K562 (cell line): ENCODE results near the gene GRK4. TPM values are rescaled to one million over a fixed set of nuclear protein-coding genes. Genes with fewer than 3 reads are reported as not detected.

Experiments
- ATAC-seq: fragments of 200-7000 bp; cut with Tn5 transposase; 3 replicates; pipeline ENCODE4 v1.9.1; 2020; ENCODE audit warnings: moderate library complexity
- BruUV-seq: library from RNA; stranded (reverse); fragments of 400-500 nt; replicated peaks from 2 replicates; lab custom pipeline; 2021; lab: Mats Ljungman, UMichigan
- CTCF ChIA-PET: fragments of 300-600 bp; formaldehyde crosslinking; extraction: SDS; loops from one replicate; lab custom pipeline; 2021; ENCODE audit warnings: low intra/inter-chr PET ratio; lab: Yijun Ruan, JAX
- POLR2A ChIA-PET: fragments of 300-600, 350-650 bp; sonication (Branson Sonifier 250); formaldehyde crosslinking; extraction: SDS; loops from one replicate; lab custom pipeline; 2021; ENCODE audit warnings: antibody characterized with exemption, inconsistent platforms; lab: Yijun Ruan, JAX
- DNase-seq, 4 experiments: peaks; one replicate each; pipeline versions ENCODE4 v3.0.0 to v3.0.0-alpha.2; 2011 to 2018; ENCODE audit warnings: low spot score in 3 of 4, mixed read lengths in 3 of 4; ENCODE audit errors: extremely low read depth in 1 of 4
- FAIRE-seq: peaks from 2 replicates; lab custom pipeline; 2011; peaks lifted over from hg19 to GRCh38; lab: Jason Lieb, UNC
- H2AFZ ChIP-seq: 2 replicates; pipeline ENCODE4 v1.6.0; 2011; ENCODE audit warnings: low read depth, low read length, control low read depth, inconsistent platforms
- H3K27ac ChIP-seq: fragments of 200-600 bp; 3 replicates; pipeline ENCODE4 v1.8.0; 2011; ENCODE audit warnings: low read depth, mild to moderate bottlenecking, control low read depth, inconsistent platforms, low read length, moderate library complexity, mixed read lengths; ENCODE audit errors: extremely low read depth
- H3K27me3 ChIP-seq, 2 experiments: fragments of 300-600 bp in 1 of 2; 2 replicates in 1 of 2; 3 replicates in 1 of 2; pipeline versions ENCODE4 v1.6.0 to v1.8.0; 2011; ENCODE audit warnings: inconsistent platforms in 2 of 2, low read length in 2 of 2, mild to moderate bottlenecking in 1 of 2, mixed read lengths in 1 of 2, moderate library complexity in 1 of 2; ENCODE audit not compliant: control insufficient read depth in 2 of 2, insufficient read depth in 2 of 2
- H3K36me3 ChIP-seq: fragments of 300-600 bp; 3 replicates; pipeline ENCODE4 v1.8.0; 2011; ENCODE audit warnings: mild to moderate bottlenecking, low read length, inconsistent platforms; ENCODE audit not compliant: control insufficient read depth, insufficient read depth
- H3K4me1 ChIP-seq, 2 experiments: fragments of 200-600 bp in 1 of 2; replicated peaks in 1 of 2; 2 replicates in 1 of 2; 3 replicates in 1 of 2; pipeline versions ENCODE4 v1.5.1 to v1.8.0; 2011; ENCODE audit warnings: inconsistent platforms in 2 of 2, low read length in 2 of 2, mild to moderate bottlenecking in 1 of 2, mixed read lengths in 1 of 2, moderate library complexity in 1 of 2; ENCODE audit not compliant: control insufficient read depth in 2 of 2, insufficient read depth in 2 of 2
- H3K4me2 ChIP-seq: 2 replicates; pipeline ENCODE4 v1.6.1; 2011; ENCODE audit warnings: low read length, control low read depth, inconsistent platforms, mixed read lengths; ENCODE audit not compliant: insufficient read depth
- H3K4me3 ChIP-seq: fragments of 200-600 bp; sonication (generic), shearing (Covaris generic); 2 replicates; pipeline ENCODE4 v1.5.1; 2016; ENCODE audit warnings: control low read depth, inconsistent platforms
- H3K79me2 ChIP-seq: fragments of 200-600 bp; 3 replicates; pipeline ENCODE4 v1.8.0; 2011; ENCODE audit warnings: low read length, inconsistent platforms; ENCODE audit not compliant: control insufficient read depth, insufficient read depth
- H3K9ac ChIP-seq, 2 experiments: 2 replicates each; pipeline versions ENCODE4 v1.6.0 to v1.6.1; 2011; ENCODE audit warnings: low read depth in 2 of 2, low read length in 2 of 2, control low read depth in 1 of 2, inconsistent platforms in 1 of 2, mild to moderate bottlenecking in 1 of 2, mixed read lengths in 1 of 2; ENCODE audit not compliant: insufficient read depth in 1 of 2
- H3K9me1 ChIP-seq: one replicate; pipeline ENCODE4 v1.6.0; 2011; ENCODE audit warnings: inconsistent platforms, mild to moderate bottlenecking, low read length, moderate library complexity; ENCODE audit not compliant: control insufficient read depth, insufficient read depth
- H3K9me3 ChIP-seq: replicated peaks from 2 replicates; pipeline ENCODE4 v1.5.1; 2011; ENCODE audit warnings: low read depth, low read length, inconsistent platforms; ENCODE audit not compliant: control insufficient read depth, insufficient read depth
- H4K20me1 ChIP-seq: replicated peaks from 2 replicates; pipeline ENCODE4 v1.6.1; 2011; ENCODE audit warnings: low read length, inconsistent platforms, mixed read lengths; ENCODE audit not compliant: control insufficient read depth, insufficient read depth
- ARNT ChIP-seq, 2 experiments: fragments of 450-650 bp; IDR thresholded peaks; 2 replicates each; pipeline ENCODE4 v1.6.1; 2016; ENCODE audit warnings: mild to moderate bottlenecking in 1 of 2
- LEF1 ChIP-seq: fragments of 450-650 bp; IDR thresholded peaks from 2 replicates; pipeline ENCODE4 v1.6.1; 2016; ENCODE audit warnings: mild to moderate bottlenecking
- MTF1 ChIP-seq: fragments of 250-450 bp; sonication (Bioruptor Pico); IDR thresholded peaks from 2 replicates; pipeline ENCODE4 v1.9.0; 2021; ENCODE audit warnings: moderate library complexity, mild to moderate bottlenecking, inconsistent platforms, borderline replicate concordance
- POLR2A ChIP-seq: fragments of 450-650 bp; conservative IDR thresholded peaks from 2 replicates; pipeline ENCODE4 v1.6.1; 2016
- POLR2G ChIP-seq: fragments of 200-400 bp; formaldehyde crosslinking; IDR thresholded peaks from 2 replicates; pipeline ENCODE4 v1.6.1; 2017; ENCODE audit warnings: low read depth, mild to moderate bottlenecking, antibody characterized with exemption, low read length, moderate library complexity
- RBFOX2 ChIP-seq: fragments of 200-400 bp; formaldehyde crosslinking; IDR thresholded peaks from 2 replicates; pipeline ENCODE4 v1.6.1; 2017; ENCODE audit warnings: low read depth, mild to moderate bottlenecking, low read length, moderate library complexity
- RERE ChIP-seq: sonication (generic); formaldehyde crosslinking; IDR thresholded peaks from 2 replicates; pipeline ENCODE4 v1.8.0; 2023; ENCODE audit warnings: missing genetic modification reagents, mild to moderate bottlenecking, borderline replicate concordance
- SRSF7 ChIP-seq: fragments of 200-400 bp; formaldehyde crosslinking; optimal IDR thresholded peaks from 2 replicates; pipeline ENCODE3; 2017; ENCODE audit warnings: mild to moderate bottlenecking, low read depth, low read length
- ZNF740 ChIP-seq, 3 experiments: fragments of 200-800 bp in 1 of 3; sonication (Bioruptor generic) in 1 of 3; sonication (generic) in 1 of 3; formaldehyde crosslinking in 1 of 3; IDR thresholded peaks; 2 replicates each; pipeline versions ENCODE4 v1.6.1 to v1.8.0; 2016 to 2022; ENCODE audit warnings: mild to moderate bottlenecking in 2 of 3, missing compliant biosample characterization in 2 of 3, missing genetic modification characterization in 2 of 3, missing genetic modification reagents in 1 of 3
- WGBS: fragments of 100-300 bp; shearing (Covaris generic); methylation state at CpG from one replicate; pipeline ENCODE4 v1.1.6; 2016; ENCODE audit warnings: low coverage, mixed read lengths; ENCODE audit not compliant: insufficient coverage; ENCODE audit errors: missing lambda C conversion rate; 5-methylcytosine and 5-hydroxymethylcytosine counted together
- in situ Hi-C: fragments of 300-500 bp; cut with MboI; formaldehyde crosslinking; loops from 4 replicates; pipeline ENCODE4 v1.15.0; 2018; ENCODE audit warnings: inconsistent platforms, mixed read lengths
- intact Hi-C: fragments of 100-400 bp; cut with micrococcal nuclease; formaldehyde crosslinking; loops from 2 replicates; pipeline ENCODE4 v1.14.2; 2022
- polyA plus RNA-seq, 8 experiments: library from polyadenylated mRNA; depleted of rRNA in 4 of 8; stranded (reverse) in 5 of 8; unstranded in 3 of 8; fragments of >200 nt; fragmentation: Nextera tagmentation in 2 of 8; fragmentation: Illumina TruSeq in 1 of 8; extraction: Ambion mirVana in 2 of 8; extraction: Trizol in 1 of 8; gene quantifications; 2 replicates each; pipeline versions ENCODE4 v1.2.1 to v1.2.3, GENCODE V29; 2011 to 2014; ENCODE audit warnings: inconsistent platforms in 1 of 8, missing spikeins in 1 of 8
- total RNA-seq, 7 experiments: library from RNA; depleted of rRNA in 6 of 7; stranded (reverse); fragments of >200 nt in 6 of 7; fragmentation: Illumina TruSeq in 2 of 7; extraction: Trizol in 2 of 7; gene quantifications; 2 replicates each; pipeline versions ENCODE4 v1.2.1 to v1.2.3, GENCODE V29; 2011 to 2021; ENCODE audit warnings: low replicate concordance in 1 of 7

GRK4 gene
- total and polyA plus RNA-seq, 9 of the 15 experiments (the other 6 are each of a cell fraction or from before 2014, with no cell fraction given): 1.1 to 4.8 (median 2.6) TPM

- H3K27me3 ChIP-seq: no peaks in the 10 kb centered on the region
- FAIRE-seq: no peak
- ATAC-seq: no peak
- no peak overlapping the region for H3K4me3 ChIP-seq
- H3K27ac ChIP-seq: no peak overlapping the region
- in situ Hi-C loops: no loop called here
- peak overlapping the region in 1 of 2 experiments; percentile 37; a peak in 1 of 4 replicates for H3K9ac ChIP-seq
- WGBS: 92% methylated on average over 26 of the region's 30 CpGs
- no peak for DNase-seq
- peaks cover 16% of the 10 kb centered on the region; the same call in 2 of the 3 replicates for H3K79me2 ChIP-seq
- TF ChIP-seq MTF1 (CRISPR knock-in tag): no peak
- no peak for TF ChIP-seq ARNT (IDR thresholded peaks at IDR 0.05)
- TF ChIP-seq RERE (CRISPR knock-in tag): no peak
- TF ChIP-seq POLR2G: peak; percentile 59
- TF ChIP-seq POLR2A: peak; percentile 33; the same call in 1 of the 2 replicates
- TF ChIP-seq SRSF7: no peak
- no peak for TF ChIP-seq LEF1
- 0 out of 2 replicates have a peak, but pooled peaks have one; percentile 43 for TF ChIP-seq ZNF740 (CRISPR knock-in tag; IDR thresholded peaks at IDR 0.05)
- TF ChIP-seq ZNF740 (tag; IDR thresholded peaks at IDR 0.05): no peak
- peak; percentile 52; the same call in 1 of the 2 replicates for TF ChIP-seq RBFOX2
- no peaks in the 10 kb centered on the region for H3K9me3 ChIP-seq
- no TSS peak for BruUV-seq
- intact Hi-C loops: no loop called here
- H4K20me1 ChIP-seq: peaks cover 17% of the 10 kb centered on the region; the same call in 1 of the 2 replicates
- peaks cover 79% of the 10 kb centered on the region for H3K36me3 ChIP-seq
- CTCF ChIA-PET: no interaction called here
- POLR2A ChIA-PET: interaction anchor here (0.6 kb wide), 1 partner anchor 10 kb away, joined by 3 read pairs; no protein-coding TSS in a partner anchor
- no peak overlapping the region for H2AFZ ChIP-seq
- peaks cover 17 to 39% of the 10 kb centered on the region in 2 experiments; a peak in 4 of 5 replicates for H3K4me1 ChIP-seq
- no peaks in the 10 kb centered on the region for H3K9me1 ChIP-seq
- no peak overlapping the region for H3K4me2 ChIP-seq
These were observed 23.8 kb upstream of the GRK4 start for GRCh38 chr4:2939383-2940243.
